Hepatocyte (in vitro differentiated cells): Measurements from ENCODE around the gene IGDCC3. TPM values are rescaled to one million over a fixed set of nuclear protein-coding genes. Genes with fewer than 3 reads are reported as not detected.

ENCODE experiments used
- DNase-seq: peaks from one replicate; pipeline ENCODE4 v3.0.0-alpha.2; 2016; ENCODE audit warnings: low spot score
- H2AFZ ChIP-seq: fragments of 200-600 bp; sonication (generic); 2 replicates; pipeline ENCODE4 v1.6.0; 2016; ENCODE audit warnings: antibody characterized with exemption, mild to moderate bottlenecking
- H3K27ac ChIP-seq: fragments of 200-600 bp; sonication (generic); 2 replicates; pipeline ENCODE4 v1.5.1; 2016; ENCODE audit warnings: mild to moderate bottlenecking
- H3K27me3 ChIP-seq: fragments of 200-600 bp; sonication (generic); 2 replicates; pipeline ENCODE4 v1.6.1; 2016
- H3K36me3 ChIP-seq: fragments of 200-600 bp; sonication (generic); replicated peaks from 2 replicates; pipeline ENCODE4 v1.5.1; 2016; ENCODE audit warnings: low read depth; ENCODE audit not compliant: insufficient read depth
- H3K4me1 ChIP-seq: fragments of 200-600 bp; sonication (generic); 2 replicates; pipeline ENCODE4 v1.5.1; 2016; ENCODE audit warnings: mild to moderate bottlenecking, moderate library complexity; ENCODE audit not compliant: insufficient read depth
- H3K4me2 ChIP-seq: fragments of 200-600 bp; sonication (generic); 2 replicates; pipeline ENCODE4 v1.6.0; 2016
- H3K4me3 ChIP-seq: fragments of 200-600 bp; sonication (generic); 2 replicates; pipeline ENCODE4 v1.5.1; 2016; ENCODE audit warnings: mild to moderate bottlenecking
- H3K79me2 ChIP-seq: fragments of 200-600 bp; sonication (generic); 2 replicates; pipeline ENCODE4 v1.6.0; 2017; ENCODE audit warnings: mild to moderate bottlenecking
- H3K9me2 ChIP-seq: fragments of 200-600 bp; sonication (generic); replicated peaks from 2 replicates; pipeline ENCODE4 v1.6.0; 2017; ENCODE audit warnings: mild to moderate bottlenecking; ENCODE audit not compliant: insufficient read depth
- H3K9me3 ChIP-seq: fragments of 200-600 bp; sonication (generic); 2 replicates; pipeline ENCODE4 v1.5.1; 2016; ENCODE audit warnings: low read depth, mild to moderate bottlenecking
- H4K20me1 ChIP-seq: fragments of 200-600 bp; sonication (generic); 2 replicates; pipeline ENCODE4 v1.6.0; 2016; ENCODE audit warnings: mild to moderate bottlenecking; ENCODE audit not compliant: insufficient read depth, poor library complexity, severe bottlenecking
- EZH2 ChIP-seq: fragments of 200-600 bp; sonication (generic); IDR thresholded peaks from 2 replicates; pipeline ENCODE4 v1.6.1; 2016; ENCODE audit warnings: antibody characterized with exemption, mild to moderate bottlenecking, borderline replicate concordance
- EZH2phosphoT487 ChIP-seq: fragments of 200-600 bp; sonication (generic); IDR thresholded peaks from one replicate; pipeline ENCODE4 v1.6.1; 2018; ENCODE audit warnings: antibody characterized with exemption, mild to moderate bottlenecking, low read depth, moderate library complexity; ENCODE audit not compliant: unreplicated experiment, severe bottlenecking
- WGBS: methylation state at CpG from one replicate; pipeline ENCODE4 v1.1.6; 2016; ENCODE audit warnings: low lambda C conversion rate; ENCODE audit errors: missing lambda C conversion rate; 5-methylcytosine and 5-hydroxymethylcytosine counted together
- polyA plus RNA-seq: library from polyadenylated mRNA; unstranded; fragments of >200 nt; fragmentation: Nextera tagmentation; extraction: Ambion mirVana; gene quantifications from 2 replicates; pipeline ENCODE4 v1.2.1, GENCODE V29; 2016
- total RNA-seq: library from RNA; depleted of rRNA; stranded (reverse); fragments of >200 nt; gene quantifications from 2 replicates; pipeline ENCODE4 v1.2.3, GENCODE V29; 2014
- TF ChIP-seq, protein P1 (sequence below): fragments of 200-600 bp; sonication (generic); IDR thresholded peaks from 2 replicates; pipeline ENCODE4 v1.5.1; 2016; ENCODE audit warnings: antibody characterized with exemption, mild to moderate bottlenecking; ENCODE audit not compliant: poor library complexity

IGDCC3 gene
- total and polyA plus RNA-seq, 2 experiments from 2014 or later = 8.1 to 14.8 TPM

DNA sequence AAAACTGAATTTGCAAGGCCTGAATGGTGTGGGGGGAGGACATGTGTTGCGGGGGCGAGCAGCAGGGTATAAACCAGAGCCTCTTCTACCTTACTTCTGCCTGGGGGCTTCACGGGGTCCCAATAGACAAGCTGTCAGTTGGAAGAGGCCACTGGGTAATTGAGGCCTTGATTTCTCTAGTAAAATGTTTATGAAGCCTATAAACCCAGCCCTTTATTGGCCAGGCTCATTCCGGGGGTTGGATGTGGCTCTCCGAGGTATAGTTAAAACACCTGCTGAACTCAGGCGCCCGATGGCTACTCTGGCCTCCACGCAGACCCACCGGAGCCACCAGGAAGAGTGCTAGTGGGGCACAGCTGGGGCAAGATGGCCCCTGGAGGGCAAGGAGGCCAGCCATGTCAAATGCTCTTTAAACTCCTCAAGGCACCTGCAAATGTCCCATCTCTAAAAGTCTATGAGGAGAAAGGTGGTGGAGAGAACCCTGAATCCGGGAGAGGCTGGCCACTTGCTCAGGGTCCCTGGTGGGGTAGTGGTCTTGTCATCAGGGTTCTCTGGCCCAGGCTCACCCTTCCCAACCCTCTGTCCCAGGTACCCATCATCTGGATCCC is 34.3 kb downstream of the IGDCC3 start:
- no peak for DNase-seq
- Histone ChIP-seq H4K20me1 (no peaks in the 10 kb centered on the region), H3K9me2 (no peaks in the 10 kb centered on the region), H3K4me1 (peaks cover 17% of the 10 kb centered on the region), H3K79me2 (peaks cover 4% of the 10 kb centered on the region), H3K27ac (no peak overlapping the region), H3K9me3 (no peaks in the 10 kb centered on the region), H3K36me3 (no peaks in the 10 kb centered on the region), H2AFZ (no peak overlapping the region), H3K4me2 (no peak overlapping the region), H3K4me3 (no peak overlapping the region), H3K27me3 (no peaks in the 10 kb centered on the region)
- WGBS = 53% methylated on average over 10 of the region's 10 CpGs
- TF ChIP-seq, protein P1, sequence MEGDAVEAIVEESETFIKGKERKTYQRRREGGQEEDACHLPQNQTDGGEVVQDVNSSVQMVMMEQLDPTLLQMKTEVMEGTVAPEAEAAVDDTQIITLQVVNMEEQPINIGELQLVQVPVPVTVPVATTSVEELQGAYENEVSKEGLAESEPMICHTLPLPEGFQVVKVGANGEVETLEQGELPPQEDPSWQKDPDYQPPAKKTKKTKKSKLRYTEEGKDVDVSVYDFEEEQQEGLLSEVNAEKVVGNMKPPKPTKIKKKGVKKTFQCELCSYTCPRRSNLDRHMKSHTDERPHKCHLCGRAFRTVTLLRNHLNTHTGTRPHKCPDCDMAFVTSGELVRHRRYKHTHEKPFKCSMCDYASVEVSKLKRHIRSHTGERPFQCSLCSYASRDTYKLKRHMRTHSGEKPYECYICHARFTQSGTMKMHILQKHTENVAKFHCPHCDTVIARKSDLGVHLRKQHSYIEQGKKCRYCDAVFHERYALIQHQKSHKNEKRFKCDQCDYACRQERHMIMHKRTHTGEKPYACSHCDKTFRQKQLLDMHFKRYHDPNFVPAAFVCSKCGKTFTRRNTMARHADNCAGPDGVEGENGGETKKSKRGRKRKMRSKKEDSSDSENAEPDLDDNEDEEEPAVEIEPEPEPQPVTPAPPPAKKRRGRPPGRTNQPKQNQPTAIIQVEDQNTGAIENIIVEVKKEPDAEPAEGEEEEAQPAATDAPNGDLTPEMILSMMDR = no peak
- no peak for TF ChIP-seq EZH2
- no peak for TF ChIP-seq EZH2phosphoT487

DNA sequence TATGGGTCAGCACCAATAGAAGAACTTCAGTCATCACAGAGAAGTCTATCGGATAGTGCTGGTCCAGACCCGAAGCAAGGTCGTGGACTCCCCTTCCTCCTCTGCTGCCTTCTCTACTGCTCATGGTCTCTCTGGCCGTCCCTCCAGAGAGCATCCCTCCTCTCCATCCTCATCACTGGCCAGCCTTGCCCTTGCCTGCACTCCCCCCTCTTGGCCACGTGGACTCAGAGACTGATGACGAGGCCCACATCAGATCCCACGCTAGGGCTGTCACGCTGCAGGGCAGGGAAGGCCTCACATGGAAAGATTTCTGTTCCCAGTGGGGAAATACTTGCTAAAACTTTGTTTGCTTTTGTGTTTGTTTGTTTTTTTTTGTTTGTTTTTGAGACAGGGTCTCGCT is 35.3 kb downstream of the IGDCC3 start:
- H4K20me1 ChIP-seq = no peaks in the 10 kb centered on the region
- no peaks in the 10 kb centered on the region for H3K36me3 ChIP-seq
- H3K79me2 ChIP-seq = peaks cover 2% of the 10 kb centered on the region
- no peak for DNase-seq
- no peak overlapping the region for H3K27ac ChIP-seq
- no peak overlapping the region for H3K4me2 ChIP-seq
- no peaks in the 10 kb centered on the region for H3K27me3 ChIP-seq
- H2AFZ ChIP-seq = no peak overlapping the region
- H3K9me2 ChIP-seq = no peaks in the 10 kb centered on the region
- H3K9me3 ChIP-seq = no peaks in the 10 kb centered on the region
- 91% methylated on average over 9 of the region's 9 CpGs for WGBS
- H3K4me3 ChIP-seq = no peak overlapping the region
- no peak for TF ChIP-seq EZH2
- TF ChIP-seq, protein P1 = no peak
- no peak for TF ChIP-seq EZH2phosphoT487
- H3K4me1 ChIP-seq = peaks cover 17% of the 10 kb centered on the region

DNA sequence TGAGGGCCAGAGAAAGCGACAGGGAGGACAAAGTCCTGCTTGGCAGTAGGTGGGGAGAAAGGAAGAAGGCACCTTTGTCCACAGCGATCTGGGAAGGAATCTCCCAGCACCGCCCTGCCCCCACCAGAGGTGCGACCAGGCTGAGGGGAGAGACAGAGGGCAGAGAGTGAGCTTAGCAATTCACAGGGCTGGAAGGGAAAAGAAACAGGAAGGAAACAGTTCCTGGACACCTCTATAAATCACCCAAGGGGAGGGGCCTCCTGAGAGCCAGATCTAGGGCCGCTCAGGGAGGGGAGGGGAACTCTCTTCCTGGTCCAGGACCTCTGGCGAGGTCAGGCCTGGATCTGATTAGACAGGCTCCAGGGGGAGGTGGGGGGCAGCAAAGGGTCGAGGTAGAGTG is 37.9 kb downstream of the IGDCC3 start:
- no peaks in the 10 kb centered on the region for H3K9me3 ChIP-seq
- peaks cover 12% of the 10 kb centered on the region for H3K4me1 ChIP-seq
- no peaks in the 10 kb centered on the region for H3K9me2 ChIP-seq
- H3K27ac ChIP-seq = peak overlapping the region; percentile 38
- DNase-seq = peak; percentile 68
- 36% methylated on average over 6 of the region's 7 CpGs for WGBS
- H2AFZ ChIP-seq = peak overlapping the region; percentile 47
- TF ChIP-seq EZH2 (no peak), EZH2phosphoT487 (no peak)
- TF ChIP-seq, protein P1 = no peak
- H3K79me2 ChIP-seq = no peaks in the 10 kb centered on the region
- H3K4me3 ChIP-seq = no peak overlapping the region
- no peaks in the 10 kb centered on the region for H3K36me3 ChIP-seq
- no peaks in the 10 kb centered on the region for H4K20me1 ChIP-seq
- H3K27me3 ChIP-seq = no peaks in the 10 kb centered on the region
- no peak overlapping the region for H3K4me2 ChIP-seq

DNA sequence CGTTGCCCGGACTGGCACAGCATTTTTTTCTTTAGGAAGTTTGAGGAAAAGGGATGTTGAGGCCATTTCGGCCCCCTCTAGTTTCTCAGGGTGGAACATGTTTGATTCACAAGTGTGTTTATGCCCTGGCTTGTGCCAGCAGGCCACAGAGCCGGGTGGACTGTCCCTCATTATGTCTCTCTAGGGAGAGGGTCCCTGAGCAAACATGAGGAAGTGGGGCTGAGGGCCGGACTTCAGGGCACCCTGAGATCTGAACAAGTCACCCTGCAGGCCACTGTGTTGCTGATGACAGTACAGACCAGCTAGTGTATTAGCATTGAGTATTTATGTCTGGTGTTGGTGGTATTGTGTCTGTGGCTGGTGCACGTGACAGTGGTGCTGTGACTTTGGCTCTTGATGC is 38.4 kb downstream of the IGDCC3 start:
- Histone ChIP-seq H3K4me3 (no peak overlapping the region), H3K36me3 (no peaks in the 10 kb centered on the region), H2AFZ (no peak overlapping the region), H3K4me1 (peaks cover 12% of the 10 kb centered on the region), H3K27ac (peak overlapping the region; percentile 38), H3K4me2 (no peak overlapping the region), H3K79me2 (no peaks in the 10 kb centered on the region), H4K20me1 (no peaks in the 10 kb centered on the region), H3K27me3 (no peaks in the 10 kb centered on the region), H3K9me3 (no peaks in the 10 kb centered on the region), H3K9me2 (no peaks in the 10 kb centered on the region)
- 87% methylated on average over 6 of the region's 6 CpGs for WGBS
- TF ChIP-seq, protein P1 = no peak
- TF ChIP-seq EZH2phosphoT487 (no peak), EZH2 (no peak)
- DNase-seq = no peak
